ENCODE results near the gene CRIP2.

The CRIP2 gene

GRCh38 chr14:105489542-105490266, 15.1 kb downstream of the CRIP2 start:
- peak; percentile 84 for DNase-seq

- DNase-seq: no peak
Observed at GRCh38 chr14:105490267-105490571, 15.6 kb downstream of the CRIP2 start.

GRCh38 chr14:105490572-105491365, 16.1 kb downstream of the CRIP2 start, which contains the start of gene TEDC1:
Gene TEDC1 (plus strand): TSS chr14:105491246. CDS start chr14:105491376, 130 bp downstream.
- peak; percentile 97 for DNase-seq

GRCh38 chr14:105491366-105491973, 16.8 kb downstream of the CRIP2 start:
- peak; percentile 93 for DNase-seq

GRCh38 chr14:105492031-105492970, 17.7 kb downstream of the CRIP2 start:
- DNase-seq: no peak

- DNase-seq: no peak
Observed at GRCh38 chr14:105492971-105493871, 18.6 kb downstream of the CRIP2 start.

GRCh38 chr14:105493921-105494605, 19.4 kb downstream of the CRIP2 start:
- DNase-seq: no peak

GRCh38 chr14:105494606-105494929, 19.9 kb downstream of the CRIP2 start:
- no peak for DNase-seq

GRCh38 chr14:105495101-105495989, 20.7 kb downstream of the CRIP2 start:
- DNase-seq: no peak

- DNase-seq: no peak
Observed at GRCh38 chr14:105495990-105496830, 21.6 kb downstream of the CRIP2 start.

- DNase-seq: no peak
Observed at GRCh38 chr14:105496831-105497591, 22.4 kb downstream of the CRIP2 start.

GRCh38 chr14:105497671-105498429, 23.2 kb downstream of the CRIP2 start:
- no peak for DNase-seq

GRCh38 chr14:105498430-105499255, 24.0 kb downstream of the CRIP2 start:
- no peak for DNase-seq

GRCh38 chr14:105499256-105500035, 24.8 kb downstream of the CRIP2 start:
- no peak for DNase-seq

GRCh38 chr14:105500036-105500725, 25.6 kb downstream of the CRIP2 start:
- DNase-seq: no peak

Measured in T-helper 9 cell (primary cell).